CD8-positive, alpha-beta memory T cell (primary cell): ENCODE measurements around the gene TIGD1. TPM values are rescaled to one million over a fixed set of nuclear protein-coding genes. Genes with fewer than 3 reads are reported as not detected.

Source experiments
- CTCF ChIA-PET: fragments of 350-600 bp; sonication (Branson Sonifier 250); formaldehyde crosslinking; loops from one replicate; lab custom pipeline; 2021; ENCODE audit warnings: antibody characterized with exemption; lab: Charles Lee
- POLR2A ChIA-PET: fragments of 350-600 bp; sonication (Branson Sonifier 250); formaldehyde crosslinking; loops from one replicate; lab custom pipeline; 2021; ENCODE audit warnings: antibody characterized with exemption; lab: Charles Lee
- DNase-seq, 5 donors: peaks; one replicate each; pipeline versions ENCODE4 v3.0.0 to v3.0.0-alpha.2; 2020 to 2022; ENCODE audit warnings: mixed read lengths in 1 of 5
- H3K27ac ChIP-seq: one replicate; pipeline ENCODE4 v1.7.0; 2013; ENCODE audit warnings: low read depth, mild to moderate bottlenecking, low read length, moderate library complexity
- H3K27me3 ChIP-seq: 2 replicates; pipeline ENCODE4 v1.7.0; 2013; ENCODE audit warnings: low read length, mild to moderate bottlenecking; ENCODE audit not compliant: insufficient read depth, poor library complexity, severe bottlenecking
- H3K36me3 ChIP-seq: 2 replicates; pipeline ENCODE4 v1.7.0; 2013; ENCODE audit warnings: mild to moderate bottlenecking, low read length, moderate library complexity; ENCODE audit not compliant: insufficient read depth
- H3K4me1 ChIP-seq: 2 replicates; pipeline ENCODE4 v1.7.0; 2013; ENCODE audit warnings: mild to moderate bottlenecking, low read length, moderate library complexity; ENCODE audit not compliant: insufficient read depth
- H3K4me3 ChIP-seq: 2 replicates; pipeline ENCODE4 v1.7.0; 2013; ENCODE audit warnings: mild to moderate bottlenecking, low read length
- H3K9me3 ChIP-seq: 2 replicates; pipeline ENCODE4 v1.7.0; 2013; ENCODE audit warnings: mild to moderate bottlenecking, low read length
- H3K27ac Mint-ChIP-seq, 8 donors: one replicate each; pipeline ENCODE4 v1.8.0; 2020 to 2021; ENCODE audit warnings: mixed read lengths in 8 of 8, mild to moderate bottlenecking in 6 of 8, inconsistent platforms in 3 of 8, moderate library complexity in 3 of 8
- H3K27me3 Mint-ChIP-seq, 2 donors: one replicate each; pipeline ENCODE4 v1.8.0; 2020 to 2021; ENCODE audit warnings: mixed read lengths in 2 of 2, mild to moderate bottlenecking in 1 of 2, moderate library complexity in 1 of 2
- H3K36me3 Mint-ChIP-seq, 3 donors: one replicate each; pipeline ENCODE4 v1.8.0; 2020 to 2021; ENCODE audit warnings: mixed read lengths in 3 of 3, inconsistent platforms in 1 of 3, mild to moderate bottlenecking in 1 of 3
- H3K4me1 Mint-ChIP-seq, 3 donors: one replicate each; pipeline ENCODE4 v1.8.0; 2020 to 2021; ENCODE audit warnings: mixed read lengths in 3 of 3, inconsistent platforms in 1 of 3, mild to moderate bottlenecking in 1 of 3
- H3K4me3 Mint-ChIP-seq, 7 donors: one replicate each; pipeline ENCODE4 v1.8.0; 2020 to 2021; ENCODE audit warnings: mixed read lengths in 7 of 7, mild to moderate bottlenecking in 6 of 7, moderate library complexity in 4 of 7, inconsistent platforms in 2 of 7
- H3K9me3 Mint-ChIP-seq, 5 donors: one replicate each; pipeline ENCODE4 v1.8.0; 2020 to 2022; ENCODE audit warnings: mixed read lengths in 5 of 5, mild to moderate bottlenecking in 3 of 5, moderate library complexity in 2 of 5, inconsistent platforms in 1 of 5
- polyA plus RNA-seq: library from polyadenylated mRNA; unstranded; fragments of 300-500 nt; fragmentation: Illumina TruSeq; gene quantifications from one replicate; pipeline ENCODE4 v1.2.3, GENCODE V29; 2021
- total RNA-seq, 2 experiments: library from RNA; stranded (reverse); gene quantifications; one replicate each; pipeline ENCODE4 v1.2.3, GENCODE V29; 2021

The TIGD1 gene
- total RNA-seq (1 to 10 TPM; 6.5 to 7.0 TPM), polyA plus RNA-seq (6.4 TPM)

DNA sequence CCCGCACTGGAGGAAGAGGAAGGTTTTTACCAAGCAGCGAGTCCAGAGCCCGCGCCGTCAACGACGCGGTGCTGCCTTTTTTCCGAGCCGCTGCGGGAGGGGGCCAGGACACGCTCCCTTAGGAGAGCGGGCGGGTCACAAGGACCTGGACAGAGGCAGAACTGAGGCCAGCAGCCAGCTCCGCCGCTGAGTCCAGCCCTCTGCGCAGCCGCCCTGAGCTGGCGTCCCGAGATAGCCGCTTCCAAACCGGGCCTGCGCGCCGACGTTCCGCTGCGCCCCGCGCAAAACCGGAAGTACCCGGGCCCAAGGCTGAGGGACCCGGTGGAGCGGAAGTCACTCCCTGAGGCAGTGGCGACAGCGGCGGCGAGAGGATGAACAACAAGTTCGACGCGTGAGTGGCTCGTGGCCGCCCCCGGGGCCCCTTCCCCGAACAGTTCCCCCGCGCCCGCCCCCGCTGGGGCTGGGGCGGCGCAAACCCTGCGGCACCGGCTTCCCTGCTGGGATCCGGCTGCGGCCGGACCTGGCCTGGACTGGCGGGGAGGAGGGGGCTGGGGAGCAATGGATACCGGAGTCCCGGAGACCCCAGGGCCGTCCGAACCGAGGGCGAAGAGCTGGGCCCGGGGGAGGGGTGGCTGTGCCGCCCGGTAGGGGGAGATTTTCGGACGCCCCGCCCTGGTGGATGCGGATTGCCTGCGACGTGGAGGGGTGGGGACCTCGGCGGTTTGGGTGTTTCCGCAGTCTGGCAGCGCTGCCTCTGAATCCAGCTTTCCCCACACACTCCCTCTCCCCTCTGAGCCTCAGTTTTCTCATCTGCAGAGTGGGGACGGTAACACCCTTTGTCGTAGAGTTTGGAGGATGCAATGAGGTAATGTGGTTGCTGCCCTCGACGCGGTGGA, at the start of gene TIGD1, which contains the start of gene EIF4E2:
TSS of gene TIGD1 (minus strand) at position 204 of the 896 bp plus-strand sequence. CDS start 675 bp downstream, outside the sequence.
TSS of gene EIF4E2 (plus strand) at position 336 of the 896 bp plus-strand sequence. CDS start at position 372, 36 bp downstream.
- DNase-seq = peak; percentile 82 to 92 (median 85)
- H3K4me3 ChIP-seq = peak within 1 kb of the TSS; percentile 80
- H3K9me3 ChIP-seq = no peaks in the 10 kb centered on the region
- ChIA-PET POLR2A (interaction anchor here (0.6 to 1.4 kb wide), 5 partner anchors 234 to 1020 kb away, joined by 3 to 4 read pairs (median 3); partner anchors contain the start of genes NMUR1 and PDE6D), CTCF (interaction anchor here (0.6 to 1.3 kb wide), 3 partner anchors 13 to 582 kb away, joined by 3 read pairs; no protein-coding TSS in a partner anchor)
- peaks cover 69% of the 10 kb centered on the region for H3K4me1 ChIP-seq
- no peaks in the 10 kb centered on the region for H3K27me3 ChIP-seq
- Mint-ChIP-seq H3K36me3 (peaks cover 3 to 71% (median 4%) of the 10 kb centered on the region in 3 donors), H3K4me1 (peaks cover 75 to 91% (median 82%) of the 10 kb centered on the region in 3 donors), H3K27me3 (no peaks in the 10 kb centered on the region), H3K9me3 (no peaks in the 10 kb centered on the region), H3K27ac (peak within 1 kb of the TSS; percentile 98 to 100 (median 99)), H3K4me3 (peak within 1 kb of the TSS; percentile 96 to 100 (median 98))
- H3K36me3 ChIP-seq = peaks cover 3% of the 10 kb centered on the region
- peak within 1 kb of the TSS; percentile 99 for H3K27ac ChIP-seq

DNA sequence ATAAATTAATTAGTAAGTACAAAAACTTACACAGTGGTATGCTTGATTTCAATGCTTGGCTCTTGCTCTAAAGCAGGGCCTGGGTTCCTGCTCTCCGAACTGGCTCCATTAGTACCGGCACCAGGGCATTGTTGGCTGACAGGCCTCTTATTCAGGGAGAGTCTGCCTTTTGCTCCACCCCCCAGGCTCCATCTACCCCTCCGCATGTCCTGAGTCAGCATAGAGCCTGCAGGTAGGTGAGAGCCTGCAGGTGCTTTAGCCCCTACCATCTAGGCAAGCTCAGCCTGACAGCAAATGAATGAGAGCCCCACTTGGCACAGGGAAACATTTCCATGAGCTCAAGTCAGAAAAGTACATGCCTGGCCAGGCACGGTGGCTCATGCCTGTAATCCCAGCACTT, 47.9 kb upstream of the TIGD1 start:
- no peaks in the 10 kb centered on the region for H3K27me3 Mint-ChIP-seq
- Histone ChIP-seq H3K4me1 (no peaks in the 10 kb centered on the region), H3K4me3 (no peak overlapping the region), H3K27me3 (no peaks in the 10 kb centered on the region), H3K27ac (no peak overlapping the region), H3K36me3 (no peaks in the 10 kb centered on the region), H3K9me3 (no peaks in the 10 kb centered on the region)
- no peak overlapping the region for H3K4me3 Mint-ChIP-seq
- DNase-seq = no peak
- no peaks in the 10 kb centered on the region for H3K4me1 Mint-ChIP-seq
- H3K27ac Mint-ChIP-seq = no peak overlapping the region
- CTCF ChIA-PET = interaction anchor here (1.3 to 1.8 kb wide), 2 partner anchors 14 to 47 kb away, joined by 3 to 5 read pairs; no protein-coding TSS in a partner anchor
- no peaks in the 10 kb centered on the region for H3K9me3 Mint-ChIP-seq
- POLR2A ChIA-PET = no interaction called here
- no peaks in the 10 kb centered on the region for H3K36me3 Mint-ChIP-seq

DNA sequence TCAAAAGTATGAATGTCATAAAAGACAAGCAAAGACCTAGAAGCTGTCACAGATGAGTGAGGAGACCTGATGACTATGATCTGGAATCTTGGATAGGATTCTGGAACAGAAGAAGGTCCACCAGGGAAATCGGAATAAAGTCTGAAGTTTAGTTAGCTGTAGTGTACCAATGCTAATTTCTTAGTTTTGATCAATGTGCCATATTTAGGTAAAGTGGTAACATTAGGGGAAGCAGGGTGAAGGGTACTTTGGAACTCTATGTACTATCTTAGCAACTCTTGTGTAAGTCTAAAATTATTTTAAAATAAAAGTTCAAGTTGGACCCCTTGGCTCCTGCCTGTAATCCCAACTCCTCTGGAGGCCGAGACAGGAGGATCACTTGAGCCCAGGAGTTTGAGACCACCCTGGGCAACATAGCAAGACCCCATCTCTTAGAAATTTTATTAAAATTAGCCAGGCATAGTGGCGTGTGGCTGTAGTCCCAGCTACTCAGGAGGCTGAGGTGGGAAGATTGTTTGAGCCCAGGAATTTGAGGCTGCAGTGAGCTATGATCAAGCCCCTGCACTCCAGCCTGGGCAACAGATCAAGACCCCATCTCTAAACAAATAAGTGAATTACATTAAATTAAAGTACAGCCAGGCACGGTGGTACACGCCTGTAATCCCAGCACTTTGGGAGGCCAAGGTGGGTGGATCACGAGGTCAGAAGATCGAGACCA, 47.2 kb upstream of the TIGD1 start:
- CTCF ChIA-PET = interaction anchor here (1.3 kb wide), 1 partner anchor 47 kb away, joined by 3 read pairs; no protein-coding TSS in a partner anchor
- Mint-ChIP-seq H3K27me3 (no peaks in the 10 kb centered on the region), H3K36me3 (no peaks in the 10 kb centered on the region), H3K4me1 (no peaks in the 10 kb centered on the region), H3K9me3 (no peaks in the 10 kb centered on the region), H3K27ac (no peak overlapping the region), H3K4me3 (no peak overlapping the region)
- H3K27ac ChIP-seq = no peak overlapping the region
- POLR2A ChIA-PET = no interaction called here
- no peak overlapping the region for H3K4me3 ChIP-seq
- H3K9me3 ChIP-seq = no peaks in the 10 kb centered on the region
- H3K4me1 ChIP-seq = no peaks in the 10 kb centered on the region
- no peaks in the 10 kb centered on the region for H3K27me3 ChIP-seq
- DNase-seq = no peak
- no peaks in the 10 kb centered on the region for H3K36me3 ChIP-seq

GRCh38 chr2:232593982-232594381, 43.6 kb upstream of the TIGD1 start:
- POLR2A ChIA-PET = no interaction called here
- H3K36me3 Mint-ChIP-seq = peaks cover 0 to 2% (median 0%) of the 10 kb centered on the region in 3 donors
- H3K36me3 ChIP-seq = no peaks in the 10 kb centered on the region
- H3K27me3 ChIP-seq = no peaks in the 10 kb centered on the region
- CTCF ChIA-PET = interaction anchor here (2.1 kb wide), 1 partner anchor 11 kb away, joined by 7 read pairs; no protein-coding TSS in a partner anchor
- H3K4me3 ChIP-seq = no peak overlapping the region
- H3K4me1 Mint-ChIP-seq = no peaks in the 10 kb centered on the region
- H3K9me3 ChIP-seq = no peaks in the 10 kb centered on the region
- H3K4me1 ChIP-seq = no peaks in the 10 kb centered on the region
- H3K27me3 Mint-ChIP-seq = no peaks in the 10 kb centered on the region
- DNase-seq = no peak
- H3K9me3 Mint-ChIP-seq = no peaks in the 10 kb centered on the region
- H3K27ac Mint-ChIP-seq = no peak overlapping the region
- no peak overlapping the region for H3K27ac ChIP-seq
- no peak overlapping the region for H3K4me3 Mint-ChIP-seq

- no peaks in the 10 kb centered on the region for H3K4me1 Mint-ChIP-seq
- H3K36me3 ChIP-seq = no peaks in the 10 kb centered on the region
- CTCF ChIA-PET = interaction anchor here (1.2 kb wide), 1 partner anchor 13 kb away, joined by 5 read pairs; no protein-coding TSS in a partner anchor
- no peak overlapping the region for H3K4me3 ChIP-seq
- peaks cover 0 to 2% (median 0%) of the 10 kb centered on the region in 3 donors for H3K36me3 Mint-ChIP-seq
- POLR2A ChIA-PET = no interaction called here
- H3K9me3 ChIP-seq = no peaks in the 10 kb centered on the region
- H3K27me3 ChIP-seq = no peaks in the 10 kb centered on the region
- no peak overlapping the region for H3K27ac Mint-ChIP-seq
- peaks cover 0 to 2% of the 10 kb centered on the region in 2 donors for H3K27me3 Mint-ChIP-seq
- no peak for DNase-seq
- no peak overlapping the region for H3K27ac ChIP-seq
- no peaks in the 10 kb centered on the region for H3K4me1 ChIP-seq
- H3K9me3 Mint-ChIP-seq = no peaks in the 10 kb centered on the region
- H3K4me3 Mint-ChIP-seq = peak overlapping the region in 1 of 7 donors; percentile 30
Measured at GRCh38 chr2:232592772-232593395, 42.5 kb upstream of the TIGD1 start.

- Mint-ChIP-seq H3K27me3 (peaks cover 0 to 2% of the 10 kb centered on the region in 2 donors), H3K27ac (no peak overlapping the region), H3K9me3 (no peaks in the 10 kb centered on the region), H3K36me3 (peaks cover 6 to 12% (median 9%) of the 10 kb centered on the region in 3 donors), H3K4me1 (no peaks in the 10 kb centered on the region), H3K4me3 (no peak overlapping the region)
- H3K4me3 ChIP-seq = no peak overlapping the region
- H3K36me3 ChIP-seq = no peaks in the 10 kb centered on the region
- DNase-seq = no peak
- ChIA-PET CTCF (no interaction called here), POLR2A (no interaction called here)
- no peaks in the 10 kb centered on the region for H3K4me1 ChIP-seq
- H3K27ac ChIP-seq = no peak overlapping the region
- H3K9me3 ChIP-seq = no peaks in the 10 kb centered on the region
- H3K27me3 ChIP-seq = no peaks in the 10 kb centered on the region
Measured at GRCh38 chr2:232588680-232589585, 38.6 kb upstream of the TIGD1 start.

- no peaks in the 10 kb centered on the region for H3K36me3 ChIP-seq
- peak overlapping the region in 1 of 8 donors; percentile 36 for H3K27ac Mint-ChIP-seq
Measured at GRCh38 chr2:232588031-232588430, 37.7 kb upstream of the TIGD1 start.

More at GRCh38 chr2:232588031-232588430, 37.7 kb upstream of the TIGD1 start:
- no peak for DNase-seq
- no peaks in the 10 kb centered on the region for H3K9me3 Mint-ChIP-seq
- Histone ChIP-seq H3K4me3 (no peak overlapping the region), H3K27ac (no peak overlapping the region), H3K4me1 (no peaks in the 10 kb centered on the region), H3K27me3 (no peaks in the 10 kb centered on the region), H3K9me3 (no peaks in the 10 kb centered on the region)
- peaks cover 0 to 2% of the 10 kb centered on the region in 2 donors for H3K27me3 Mint-ChIP-seq
- no peak overlapping the region for H3K4me3 Mint-ChIP-seq
- H3K4me1 Mint-ChIP-seq = no peaks in the 10 kb centered on the region
- CTCF ChIA-PET = no interaction called here
- POLR2A ChIA-PET = no interaction called here
- H3K36me3 Mint-ChIP-seq = peaks cover 9 to 21% (median 13%) of the 10 kb centered on the region in 3 donors
